GM23338 (cell line): Measurements from ENCODE around the gene TNFRSF8. TPM values are rescaled to one million over a fixed set of nuclear protein-coding genes. Genes with fewer than 3 reads are reported as not detected.

Experiments used
- ATAC-seq: fragments of 200-7000 bp; cut with Tn5 transposase; 3 replicates; pipeline ENCODE4 v1.9.1; 2020
- DNase-seq: peaks from one replicate; pipeline ENCODE4 v3.0.0-alpha.2; 2015; ENCODE audit warnings: low spot score
- H2AFZ ChIP-seq: fragments of 200-600 bp; sonication (generic); 2 replicates; pipeline ENCODE4 v1.8.0; 2016; ENCODE audit warnings: antibody characterized with exemption, mild to moderate bottlenecking, moderate library complexity
- H3F3A ChIP-seq: fragments of 200-600 bp; sonication (generic); replicated peaks from 2 replicates; pipeline ENCODE4 v1.8.0; 2017; ENCODE audit warnings: antibody characterized with exemption, mixed run types, low read depth
- H3K27ac ChIP-seq: fragments of 200-600 bp; sonication (generic); 2 replicates; pipeline ENCODE4 v1.6.1; 2016; ENCODE audit warnings: low read depth
- H3K27me3 ChIP-seq: fragments of 200-600 bp; sonication (generic); 2 replicates; pipeline ENCODE4 v1.8.0; 2016; ENCODE audit warnings: mild to moderate bottlenecking, mixed run types, moderate library complexity; ENCODE audit not compliant: insufficient read depth
- H3K36me3 ChIP-seq: fragments of 200-600 bp; sonication (generic); 2 replicates; pipeline ENCODE4 v1.8.0; 2016; ENCODE audit warnings: mild to moderate bottlenecking; ENCODE audit not compliant: insufficient read depth
- H3K4me1 ChIP-seq: fragments of 200-600 bp; sonication (generic); 2 replicates; pipeline ENCODE4 v1.8.0; 2016; ENCODE audit warnings: mild to moderate bottlenecking, moderate library complexity; ENCODE audit not compliant: insufficient read depth
- H3K4me2 ChIP-seq: fragments of 200-600 bp; sonication (generic); 2 replicates; pipeline ENCODE4 v1.7.1; 2017; ENCODE audit warnings: mixed run types
- H3K4me3 ChIP-seq: fragments of 200-600 bp; sonication (generic); 2 replicates; pipeline ENCODE4 v1.6.1; 2016; ENCODE audit warnings: mixed run types
- H3K79me2 ChIP-seq: fragments of 200-600 bp; sonication (generic); replicated peaks from 2 replicates; pipeline ENCODE4 v1.8.0; 2017; ENCODE audit warnings: mild to moderate bottlenecking; ENCODE audit not compliant: insufficient read depth
- H3K9me2 ChIP-seq: fragments of 200-600 bp; sonication (generic); 2 replicates; pipeline ENCODE4 v1.8.0; 2017; ENCODE audit not compliant: insufficient read depth
- H4K20me1 ChIP-seq: fragments of 200-600 bp; sonication (generic); replicated peaks from 2 replicates; pipeline ENCODE4 v1.8.0; 2017; ENCODE audit warnings: mild to moderate bottlenecking; ENCODE audit not compliant: insufficient read depth
- H3K27ac Mint-ChIP-seq: 2 replicates; pipeline ENCODE4 v1.8.0; 2020; ENCODE audit warnings: inconsistent platforms, mild to moderate bottlenecking, moderate library complexity, mixed read lengths
- H3K27me3 Mint-ChIP-seq: 3 replicates; pipeline ENCODE4 v1.8.0; 2022; ENCODE audit warnings: low read depth, mild to moderate bottlenecking, moderate library complexity, mixed read lengths, inconsistent platforms; ENCODE audit not compliant: insufficient read depth, poor library complexity
- H3K36me3 Mint-ChIP-seq: 3 replicates; pipeline ENCODE4 v1.8.0; 2021; ENCODE audit warnings: low read depth, mild to moderate bottlenecking, inconsistent platforms, moderate library complexity, mixed read lengths
- H3K4me1 Mint-ChIP-seq: 3 replicates; pipeline ENCODE4 v1.8.0; 2020; ENCODE audit warnings: mild to moderate bottlenecking, inconsistent platforms, mixed read lengths
- H3K4me3 Mint-ChIP-seq: 3 replicates; pipeline ENCODE4 v1.8.0; 2021; ENCODE audit warnings: moderate library complexity, mild to moderate bottlenecking, inconsistent platforms, mixed read lengths
- H3K9me3 Mint-ChIP-seq: 3 replicates; pipeline ENCODE4 v1.8.0; 2020; ENCODE audit warnings: moderate library complexity, mild to moderate bottlenecking, inconsistent platforms, mixed read lengths
- CREB1 ChIP-seq: fragments of 250-450 bp; sonication (Bioruptor Pico); IDR thresholded peaks from 2 replicates; pipeline ENCODE4 v1.5.0; 2020; ENCODE audit warnings: low read depth, mild to moderate bottlenecking, moderate library complexity
- ETS1 ChIP-seq: IDR thresholded peaks from 2 replicates; pipeline ENCODE4 v1.6.1; 2016; ENCODE audit warnings: antibody characterized with exemption
- EZH2 ChIP-seq: fragments of 200-600 bp; sonication (generic); IDR thresholded peaks from one replicate; pipeline ENCODE4 v1.8.0; 2017; ENCODE audit warnings: antibody characterized with exemption, mild to moderate bottlenecking, low read depth; ENCODE audit not compliant: unreplicated experiment
- EZH2phosphoT487 ChIP-seq: fragments of 200-600 bp; sonication (generic); IDR thresholded peaks from one replicate; pipeline ENCODE4 v1.8.1; 2018; ENCODE audit warnings: antibody characterized with exemption; ENCODE audit not compliant: unreplicated experiment
- JUNB ChIP-seq: IDR thresholded peaks from one replicate; pipeline ENCODE4 v1.6.1; 2016; ENCODE audit warnings: antibody characterized with exemption; ENCODE audit not compliant: unreplicated experiment
- NANOG ChIP-seq: IDR thresholded peaks from 2 replicates; pipeline ENCODE4 v1.6.1; 2016; ENCODE audit warnings: antibody characterized with exemption, borderline replicate concordance
- POLR2AphosphoS5 ChIP-seq: IDR thresholded peaks from 2 replicates; pipeline ENCODE4 v1.6.1; 2016; ENCODE audit warnings: antibody characterized with exemption, low read depth
- REST ChIP-seq: IDR thresholded peaks from one replicate; pipeline ENCODE4 v1.6.1; 2018; ENCODE audit warnings: antibody characterized with exemption; ENCODE audit not compliant: unreplicated experiment
- STAT1 ChIP-seq: IDR thresholded peaks from one replicate; pipeline ENCODE4 v1.6.1; 2016; ENCODE audit warnings: antibody characterized with exemption; ENCODE audit not compliant: unreplicated experiment
- ZNF114 ChIP-seq: fragments of 250-450 bp; sonication (Bioruptor Pico); IDR thresholded peaks from 2 replicates; pipeline ENCODE4 v1.5.0; 2020; ENCODE audit warnings: mild to moderate bottlenecking, moderate library complexity
- ZNF331 ChIP-seq: fragments of 250-450 bp; sonication (Bioruptor Pico); IDR thresholded peaks from 2 replicates; pipeline ENCODE4 v1.5.0; 2020; ENCODE audit warnings: low read depth, mild to moderate bottlenecking, moderate library complexity
- ZNF462 ChIP-seq: fragments of 250-450 bp; sonication (Bioruptor Pico); IDR thresholded peaks from 2 replicates; pipeline ENCODE4 v1.5.0; 2020; ENCODE audit warnings: mild to moderate bottlenecking, moderate library complexity
- polyA plus RNA-seq: library from polyadenylated mRNA; unstranded; fragments of >200 nt; fragmentation: Nextera tagmentation; extraction: Ambion mirVana; gene quantifications from 2 replicates; pipeline ENCODE4 v1.2.1, GENCODE V29; 2016
- total RNA-seq: library from RNA; depleted of rRNA; stranded (reverse); fragments of >200 nt; shearing (Covaris generic); gene quantifications from 2 replicates; pipeline ENCODE4 v1.2.3, GENCODE V29; 2014

Gene TNFRSF8
- total and polyA plus RNA-seq, 2 experiments from 2014 or later = 11.7 to 28.2 TPM

GRCh38 chr1:12114340-12114683 is 51.2 kb downstream of the TNFRSF8 start:
- Histone ChIP-seq H3F3A (peaks cover 5% of the 10 kb centered on the region; the same call in 1 of the 2 replicates), H3K4me2 (no peak overlapping the region), H3K9me2 (no peaks in the 10 kb centered on the region), H3K4me1 (no peaks in the 10 kb centered on the region), H3K4me3 (no peak overlapping the region), H3K27me3 (no peaks in the 10 kb centered on the region), H3K27ac (no peak overlapping the region), H2AFZ (no peak overlapping the region), H3K36me3 (peaks cover 10% of the 10 kb centered on the region), H4K20me1 (peaks cover 5% of the 10 kb centered on the region), H3K79me2 (no peaks in the 10 kb centered on the region)
- Mint-ChIP-seq H3K27ac (no peak overlapping the region), H3K4me1 (no peaks in the 10 kb centered on the region), H3K9me3 (no peaks in the 10 kb centered on the region), H3K27me3 (peaks cover 4% of the 10 kb centered on the region), H3K36me3 (peaks cover 22% of the 10 kb centered on the region; the same call in 2 of the 3 replicates), H3K4me3 (no peak overlapping the region)
- no peak for TF ChIP-seq NANOG
- TF ChIP-seq EZH2phosphoT487 = no peak
- ATAC-seq (no peak), DNase-seq (no peak)

- Mint-ChIP-seq H3K4me3 (no peak overlapping the region), H3K36me3 (peaks cover 22% of the 10 kb centered on the region), H3K4me1 (no peaks in the 10 kb centered on the region), H3K27me3 (peaks cover 4% of the 10 kb centered on the region), H3K9me3 (no peaks in the 10 kb centered on the region), H3K27ac (no peak overlapping the region)
- H3K9me2 ChIP-seq = no peaks in the 10 kb centered on the region
- no peak overlapping the region for H2AFZ ChIP-seq
- no peaks in the 10 kb centered on the region for H3K27me3 ChIP-seq
- H3K4me1 ChIP-seq = no peaks in the 10 kb centered on the region
- no peak overlapping the region for H3K4me3 ChIP-seq
- DNase-seq (no peak), ATAC-seq (no peak)
- no peak overlapping the region for H3K4me2 ChIP-seq
- H4K20me1 ChIP-seq = peaks cover 5% of the 10 kb centered on the region
- peaks cover 13% of the 10 kb centered on the region for H3K36me3 ChIP-seq
- H3K79me2 ChIP-seq = no peaks in the 10 kb centered on the region
- no peak overlapping the region for H3K27ac ChIP-seq
- peaks cover 5% of the 10 kb centered on the region; the same call in 1 of the 2 replicates for H3F3A ChIP-seq
- TF ChIP-seq ZNF331 (CRISPR knock-in tag) (no peak), STAT1 (no peak), JUNB (no peak), NANOG (no peak), ZNF462 (CRISPR knock-in tag) (no peak), EZH2 (no peak), POLR2AphosphoS5 (no peak), REST (no peak), ZNF114 (CRISPR knock-in tag) (no peak), CREB1 (CRISPR knock-in tag) (no peak), ETS1 (no peak), EZH2phosphoT487 (no peak)
Observed at GRCh38 chr1:12114916-12115315, 51.8 kb downstream of the TNFRSF8 start.
